Activated naive CD4-positive, alpha-beta T cell treated with anti-CD3 and anti-CD28 coated beads, Interleukin-2, amount 50 U/mL, for 72 hours (primary cell): ENCODE measurements around the gene KRT37. TPM values are rescaled to one million over a fixed set of nuclear protein-coding genes. Genes with fewer than 3 reads are reported as not detected.
A peak's percentile ranks its signal among the peaks of the same experiment; 100 is the strongest.
"Not testable (repeated sequence)": the region's sequence is repeated elsewhere in the genome, so short reads cannot be mapped to it uniquely, and the experiment has no call there.

ENCODE experiments used
- ATAC-seq, 2 donors: fragments of 150-1000 bp; cut with Tn5 transposase; 2 replicates each; pipeline ENCODE4 v1.10.0; 2021; ENCODE audit warnings: mild to moderate bottlenecking in 2 of 2, moderate library complexity in 2 of 2
- DNase-seq, 2 donors: peaks; one replicate each; pipeline ENCODE4 v3.0.0; 2021 to 2022; ENCODE audit warnings: low spot score in 2 of 2
- H3K27ac Mint-ChIP-seq, 2 donors: one replicate each; pipeline ENCODE4 v1.8.0; 2022; ENCODE audit warnings: mild to moderate bottlenecking in 2 of 2, mixed read lengths in 2 of 2
- H3K36me3 Mint-ChIP-seq, 2 donors: one replicate each; pipeline ENCODE4 v1.8.0; 2022; ENCODE audit warnings: mixed read lengths in 2 of 2
- H3K9me3 Mint-ChIP-seq, 2 donors: one replicate each; pipeline ENCODE4 v1.8.0; 2022; ENCODE audit warnings: mixed read lengths in 2 of 2
- total RNA-seq, 2 donors: library from RNA; stranded (reverse); gene quantifications; one replicate each; pipeline ENCODE4 v1.2.3, GENCODE V29; 2022

Gene KRT37
- total RNA-seq, 2 donors from 2014 or later = not detected

- DNase-seq (no peak), ATAC-seq (peak in 1 of 2 donors; percentile 38)
- Mint-ChIP-seq H3K27ac (no peak overlapping the region), H3K9me3 (no peaks in the 10 kb centered on the region), H3K36me3 (no peaks in the 10 kb centered on the region)
Observed at GRCh38 chr17:41444186-41444585, 19.8 kb upstream of the KRT37 start.

GRCh38 chr17:41442739-41443138, 18.4 kb upstream of the KRT37 start:
- DNase-seq = no peak
- no peak overlapping the region for H3K27ac Mint-ChIP-seq
- no peaks in the 10 kb centered on the region for H3K9me3 Mint-ChIP-seq
- H3K36me3 Mint-ChIP-seq = no peaks in the 10 kb centered on the region
- no peak for ATAC-seq

GRCh38 chr17:41440531-41441033, 16.2 kb upstream of the KRT37 start, which contains the start of gene KRT38:
KRT38 (minus strand) TSS chr17:41440983; CDS start chr17:41440921, 62 bp downstream.
- ATAC-seq (no peak), DNase-seq (no peak)

GRCh38 chr17:41439375-41439774, 15.0 kb upstream of the KRT37 start:
- ATAC-seq (no peak), DNase-seq (no peak)
- Mint-ChIP-seq H3K27ac (no peak overlapping the region), H3K9me3 (no peaks in the 10 kb centered on the region), H3K36me3 (no peaks in the 10 kb centered on the region)

More at GRCh38 chr17:41440531-41441033, 16.2 kb upstream of the KRT37 start, which contains the start of gene KRT38:
- Mint-ChIP-seq H3K9me3 (no peaks in the 10 kb centered on the region), H3K27ac (no peak within 1 kb of the TSS), H3K36me3 (no peaks in the 10 kb centered on the region)

GRCh38 chr17:41437769-41438168, 13.4 kb upstream of the KRT37 start:
- Mint-ChIP-seq H3K36me3 (no peaks in the 10 kb centered on the region), H3K27ac (no peak overlapping the region), H3K9me3 (no peaks in the 10 kb centered on the region)
- ATAC-seq (no peak), DNase-seq (no peak)

GRCh38 chr17:41437254-41437653, 12.9 kb upstream of the KRT37 start:
- Mint-ChIP-seq H3K36me3 (no peaks in the 10 kb centered on the region), H3K9me3 (no peaks in the 10 kb centered on the region), H3K27ac (no peak overlapping the region)
- ATAC-seq = no peak
- DNase-seq = no peak

GRCh38 chr17:41434415-41434814, 10.0 kb upstream of the KRT37 start:
- H3K36me3 Mint-ChIP-seq = no peaks in the 10 kb centered on the region
- ATAC-seq = no peak
- DNase-seq = no peak
- peak overlapping the region in 1 of 2 donors; percentile 17 for H3K27ac Mint-ChIP-seq
- no peaks in the 10 kb centered on the region for H3K9me3 Mint-ChIP-seq

GRCh38 chr17:41434005-41434404, 9.6 kb upstream of the KRT37 start:
- Mint-ChIP-seq H3K36me3 (no peaks in the 10 kb centered on the region), H3K27ac (no peak overlapping the region), H3K9me3 (no peaks in the 10 kb centered on the region)
- ATAC-seq (no peak), DNase-seq (no peak)

GRCh38 chr17:41433586-41433985, 9.2 kb upstream of the KRT37 start:
- Mint-ChIP-seq H3K27ac (no peak overlapping the region), H3K9me3 (no peaks in the 10 kb centered on the region), H3K36me3 (no peaks in the 10 kb centered on the region)
- DNase-seq = no peak
- no peak for ATAC-seq

GRCh38 chr17:41430376-41430775, 6.0 kb upstream of the KRT37 start:
- H3K36me3 Mint-ChIP-seq, DNase-seq, ATAC-seq, H3K9me3 Mint-ChIP-seq, H3K27ac Mint-ChIP-seq: not testable (repeated sequence)

GRCh38 chr17:41429667-41430066, 5.3 kb upstream of the KRT37 start:
- Mint-ChIP-seq H3K36me3 (no peaks in the 10 kb centered on the region), H3K9me3 (no peaks in the 10 kb centered on the region), H3K27ac (no peak overlapping the region)
- DNase-seq (no peak), ATAC-seq (no peak)

- no peaks in the 10 kb centered on the region for H3K9me3 Mint-ChIP-seq
- ATAC-seq = no peak
Observed at GRCh38 chr17:41428591-41429291, 4.4 kb upstream of the KRT37 start.

GRCh38 chr17:41422586-41422985, 1.8 kb downstream of the KRT37 start:
- not testable (repeated sequence) for ATAC-seq, DNase-seq, H3K9me3 Mint-ChIP-seq, H3K36me3 Mint-ChIP-seq, H3K27ac Mint-ChIP-seq

More at GRCh38 chr17:41428591-41429291, 4.4 kb upstream of the KRT37 start:
- Mint-ChIP-seq H3K27ac (peak overlapping the region in 1 of 2 donors; percentile 45), H3K36me3 (no peaks in the 10 kb centered on the region)
- DNase-seq = no peak

GRCh38 chr17:41421617-41422016, 2.8 kb downstream of the KRT37 start:
- peak overlapping the region in 1 of 2 donors; percentile 21 for H3K27ac Mint-ChIP-seq
- ATAC-seq = no peak

GRCh38 chr17:41421116-41421515, 3.3 kb downstream of the KRT37 start:
- ATAC-seq = no peak

More at GRCh38 chr17:41421617-41422016, 2.8 kb downstream of the KRT37 start:
- DNase-seq = no peak
- Mint-ChIP-seq H3K9me3 (no peaks in the 10 kb centered on the region), H3K36me3 (no peaks in the 10 kb centered on the region)

GRCh38 chr17:41420134-41420533, 4.3 kb downstream of the KRT37 start:
- DNase-seq (no peak), ATAC-seq (no peak)
- no peaks in the 10 kb centered on the region for H3K9me3 Mint-ChIP-seq
- H3K36me3 Mint-ChIP-seq = no peaks in the 10 kb centered on the region
- no peak overlapping the region for H3K27ac Mint-ChIP-seq

More at GRCh38 chr17:41421116-41421515, 3.3 kb downstream of the KRT37 start:
- Mint-ChIP-seq H3K27ac (peak overlapping the region in 1 of 2 donors; percentile 21), H3K9me3 (no peaks in the 10 kb centered on the region), H3K36me3 (no peaks in the 10 kb centered on the region)
- no peak for DNase-seq

- DNase-seq = no peak
- H3K36me3 Mint-ChIP-seq = no peaks in the 10 kb centered on the region
- ATAC-seq = no peak
- no peaks in the 10 kb centered on the region for H3K9me3 Mint-ChIP-seq
- H3K27ac Mint-ChIP-seq = no peak overlapping the region
Observed at GRCh38 chr17:41419716-41420115, 4.7 kb downstream of the KRT37 start.
